WERI-Rb-1 (cell line): ENCODE data around the gene PXDC1.
"Not testable (repeated sequence)": the region's sequence is repeated elsewhere in the genome, so short reads cannot be mapped to it uniquely, and the experiment has no call there.

Source experiments
- DNase-seq: peaks from one replicate; pipeline ENCODE4 v3.0.0-alpha.2; 2020
- H3K27ac ChIP-seq: fragments of 250-450 bp; sonication (Bioruptor Pico); 2 replicates; pipeline ENCODE4 v1.5.1; 2020; ENCODE audit warnings: mild to moderate bottlenecking, moderate library complexity
- H3K27me3 ChIP-seq: fragments of 250-450 bp; sonication (Bioruptor Pico); 2 replicates; pipeline ENCODE4 v1.5.1; 2021; ENCODE audit warnings: mild to moderate bottlenecking, low read depth, moderate library complexity; ENCODE audit not compliant: insufficient read depth, severe bottlenecking
- H3K36me3 ChIP-seq: fragments of 250-450 bp; sonication (Bioruptor Pico); 2 replicates; pipeline ENCODE4 v1.5.1; 2020; ENCODE audit warnings: mild to moderate bottlenecking, moderate library complexity
- H3K4me3 ChIP-seq: 2 replicates; pipeline ENCODE4 v1.5.1; 2011; ENCODE audit warnings: low read depth, mild to moderate bottlenecking, control low read depth, low read length
- H3K9me3 ChIP-seq: fragments of 250-450 bp; sonication (Bioruptor Pico); 2 replicates; pipeline ENCODE4 v1.5.1; 2021; ENCODE audit warnings: mild to moderate bottlenecking, moderate library complexity; ENCODE audit not compliant: severe bottlenecking
- TF ChIP-seq, protein P1 (sequence below): IDR thresholded peaks from 2 replicates; pipeline ENCODE4 v1.5.1; 2011; ENCODE audit warnings: low read depth, mild to moderate bottlenecking, control low read depth, inconsistent platforms, low read length

Gene PXDC1

GRCh38 chr6:3755637-3756545 is 4.4 kb upstream of the PXDC1 start:
- H3K27ac ChIP-seq: no peak overlapping the region
- TF ChIP-seq, protein P1, sequence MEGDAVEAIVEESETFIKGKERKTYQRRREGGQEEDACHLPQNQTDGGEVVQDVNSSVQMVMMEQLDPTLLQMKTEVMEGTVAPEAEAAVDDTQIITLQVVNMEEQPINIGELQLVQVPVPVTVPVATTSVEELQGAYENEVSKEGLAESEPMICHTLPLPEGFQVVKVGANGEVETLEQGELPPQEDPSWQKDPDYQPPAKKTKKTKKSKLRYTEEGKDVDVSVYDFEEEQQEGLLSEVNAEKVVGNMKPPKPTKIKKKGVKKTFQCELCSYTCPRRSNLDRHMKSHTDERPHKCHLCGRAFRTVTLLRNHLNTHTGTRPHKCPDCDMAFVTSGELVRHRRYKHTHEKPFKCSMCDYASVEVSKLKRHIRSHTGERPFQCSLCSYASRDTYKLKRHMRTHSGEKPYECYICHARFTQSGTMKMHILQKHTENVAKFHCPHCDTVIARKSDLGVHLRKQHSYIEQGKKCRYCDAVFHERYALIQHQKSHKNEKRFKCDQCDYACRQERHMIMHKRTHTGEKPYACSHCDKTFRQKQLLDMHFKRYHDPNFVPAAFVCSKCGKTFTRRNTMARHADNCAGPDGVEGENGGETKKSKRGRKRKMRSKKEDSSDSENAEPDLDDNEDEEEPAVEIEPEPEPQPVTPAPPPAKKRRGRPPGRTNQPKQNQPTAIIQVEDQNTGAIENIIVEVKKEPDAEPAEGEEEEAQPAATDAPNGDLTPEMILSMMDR: no peak
- H3K4me3 ChIP-seq: no peak overlapping the region

DNA sequence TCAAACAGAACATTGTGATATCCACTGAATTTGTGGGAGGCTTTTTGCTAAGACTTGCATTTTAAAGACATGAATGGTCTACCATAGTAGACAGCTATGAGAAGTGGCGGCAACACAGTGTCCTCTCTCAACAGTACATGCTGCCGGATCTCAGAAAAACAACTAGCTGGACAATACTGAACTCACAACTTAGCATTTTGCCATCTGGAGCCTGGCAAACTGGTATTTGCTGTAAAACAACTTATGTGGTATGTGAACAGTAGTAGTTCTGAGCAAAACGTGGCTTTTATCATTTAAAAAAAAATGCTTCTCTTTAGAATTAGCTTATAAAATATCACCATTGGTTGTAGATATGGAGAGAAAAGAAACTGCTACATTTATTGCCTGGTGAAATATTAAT is 3.3 kb upstream of the PXDC1 start:
- peaks cover 6% of the 10 kb centered on the region for H3K27me3 ChIP-seq
- no peak for DNase-seq
- H3K36me3 ChIP-seq: no peaks in the 10 kb centered on the region
- no peak overlapping the region for H3K4me3 ChIP-seq
- no peaks in the 10 kb centered on the region for H3K9me3 ChIP-seq
- no peak overlapping the region for H3K27ac ChIP-seq
- TF ChIP-seq, protein P1: no peak

More at GRCh38 chr6:3755637-3756545, 4.4 kb upstream of the PXDC1 start:
- H3K36me3 ChIP-seq: no peaks in the 10 kb centered on the region
- H3K9me3 ChIP-seq: no peaks in the 10 kb centered on the region
- H3K27me3 ChIP-seq: peaks cover 4% of the 10 kb centered on the region
- no peak for DNase-seq

- not testable (repeated sequence) for H3K4me3 ChIP-seq, H3K27ac ChIP-seq, DNase-seq, H3K9me3 ChIP-seq, H3K36me3 ChIP-seq, H3K27me3 ChIP-seq
Measured at GRCh38 chr6:3754032-3754725, 2.7 kb upstream of the PXDC1 start.

DNA sequence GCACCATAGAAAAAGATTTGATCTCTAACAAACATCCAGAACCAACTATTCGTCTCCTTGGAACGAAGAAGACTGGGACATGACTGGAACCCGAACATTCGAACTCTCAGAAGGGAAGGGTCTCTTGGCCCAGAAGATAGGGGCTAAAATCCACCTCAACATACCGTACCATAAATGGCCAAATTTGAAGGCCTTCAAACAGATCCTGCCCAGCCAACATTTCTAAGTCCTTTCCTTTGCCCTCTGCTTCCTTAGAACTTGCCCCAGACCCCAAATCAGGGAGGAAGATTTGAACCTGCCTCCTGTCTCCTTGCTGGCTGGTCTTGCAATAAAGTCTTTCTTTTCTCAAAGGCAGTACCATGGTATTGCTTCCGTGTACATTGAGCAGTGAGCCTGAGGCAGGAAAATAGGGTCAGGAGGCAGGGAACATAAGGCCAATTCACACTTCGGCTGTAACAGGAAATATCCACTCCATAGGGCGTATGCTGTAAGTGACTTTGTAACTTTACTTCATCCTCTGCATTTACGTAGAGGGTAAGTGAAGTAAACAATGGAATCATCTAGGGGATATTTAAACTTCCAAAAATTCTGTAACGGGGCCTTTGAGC is 1.8 kb upstream of the PXDC1 start:
- no peak for DNase-seq
- H3K27ac ChIP-seq: no peak overlapping the region
- no peak overlapping the region for H3K4me3 ChIP-seq
- TF ChIP-seq, protein P1: no peak
- H3K9me3 ChIP-seq: no peaks in the 10 kb centered on the region
- H3K27me3 ChIP-seq: peaks cover 6% of the 10 kb centered on the region
- H3K36me3 ChIP-seq: no peaks in the 10 kb centered on the region

- no peak overlapping the region for H3K27ac ChIP-seq
- H3K9me3 ChIP-seq: no peaks in the 10 kb centered on the region
- H3K36me3 ChIP-seq: no peaks in the 10 kb centered on the region
- peak overlapping the region; percentile 62 for H3K4me3 ChIP-seq
- TF ChIP-seq, protein P1: no peak
- peaks cover 6% of the 10 kb centered on the region for H3K27me3 ChIP-seq
- no peak for DNase-seq
Measured at GRCh38 chr6:3752531-3753227, 1.2 kb upstream of the PXDC1 start.
